HEK293 (cell line): Measurements from ENCODE around the gene STING1.

ENCODE experiments used
- ATF2 ChIP-seq: fragments of 450-650 bp; formaldehyde crosslinking; IDR thresholded peaks from 2 replicates; pipeline ENCODE4 v1.5.1; 2016; ENCODE audit warnings: missing biosample characterization, missing genetic modification characterization, low read depth
- EGR2 ChIP-seq: fragments of 450-650 bp; formaldehyde crosslinking; IDR thresholded peaks from 2 replicates; pipeline ENCODE4 v1.5.1; 2016; ENCODE audit warnings: low read depth, missing biosample characterization, missing genetic modification characterization
- HOXD13 ChIP-seq: sonication (generic); formaldehyde crosslinking; IDR thresholded peaks from 2 replicates; pipeline ENCODE4 v1.8.0; 2022; ENCODE audit warnings: missing genetic modification reagents, borderline replicate concordance
- KLF7 ChIP-seq: fragments of 450-650 bp; formaldehyde crosslinking; IDR thresholded peaks from 2 replicates; pipeline ENCODE4 v1.5.1; 2016; ENCODE audit warnings: missing biosample characterization, missing genetic modification characterization, borderline replicate concordance
- KLF9 ChIP-seq: fragments of 450-650 bp; formaldehyde crosslinking; IDR thresholded peaks from 2 replicates; pipeline ENCODE4 v1.5.1; 2016; ENCODE audit warnings: missing biosample characterization, missing genetic modification characterization, low read depth
- OVOL3 ChIP-seq: fragments of 450-650 bp; formaldehyde crosslinking; IDR thresholded peaks from 2 replicates; pipeline ENCODE4 v1.5.1; 2016; ENCODE audit warnings: missing biosample characterization, missing genetic modification characterization
- SCRT2 ChIP-seq: fragments of 450-650 bp; formaldehyde crosslinking; IDR thresholded peaks from 2 replicates; pipeline ENCODE4 v1.5.1; 2016; ENCODE audit warnings: missing biosample characterization, missing genetic modification characterization
- TRIM28 ChIP-seq: IDR thresholded peaks from 2 replicates; pipeline ENCODE4 v1.6.1; 2011; ENCODE audit warnings: low read length, control low read depth, borderline replicate concordance
- ZBTB1 ChIP-seq: fragments of 450-650 bp; formaldehyde crosslinking; IDR thresholded peaks from 2 replicates; pipeline ENCODE4 v1.5.1; 2016; ENCODE audit warnings: missing biosample characterization, missing genetic modification characterization
- ZBTB20 ChIP-seq: fragments of 450-650 bp; formaldehyde crosslinking; IDR thresholded peaks from 2 replicates; pipeline ENCODE4 v1.5.1; 2016; ENCODE audit warnings: missing biosample characterization, missing genetic modification characterization
- ZNF114 ChIP-seq: fragments of 450-650 bp; formaldehyde crosslinking; IDR thresholded peaks from 2 replicates; pipeline ENCODE4 v1.5.0; 2017; ENCODE audit warnings: missing biosample characterization, missing genetic modification characterization
- ZNF133 ChIP-seq: fragments of 450-650 bp; formaldehyde crosslinking; IDR thresholded peaks from 2 replicates; pipeline ENCODE4 v1.5.1; 2016; ENCODE audit warnings: missing biosample characterization, missing genetic modification characterization
- ZNF138 ChIP-seq: fragments of 450-650 bp; formaldehyde crosslinking; IDR thresholded peaks from 2 replicates; pipeline ENCODE4 v1.5.1; 2016; ENCODE audit warnings: missing biosample characterization, missing genetic modification characterization, borderline replicate concordance
- ZNF146 ChIP-seq: fragments of 450-650 bp; formaldehyde crosslinking; IDR thresholded peaks from 2 replicates; pipeline ENCODE4 v1.5.1; 2016; ENCODE audit warnings: missing biosample characterization, missing genetic modification characterization
- ZNF169 ChIP-seq: fragments of 450-650 bp; formaldehyde crosslinking; IDR thresholded peaks from 2 replicates; pipeline ENCODE4 v1.5.1; 2016; ENCODE audit warnings: missing biosample characterization, missing genetic modification characterization
- ZNF2 ChIP-seq: fragments of 450-650 bp; formaldehyde crosslinking; IDR thresholded peaks from 2 replicates; pipeline ENCODE4 v1.5.1; 2016; ENCODE audit warnings: missing biosample characterization, missing genetic modification characterization
- ZNF211 ChIP-seq: fragments of 450-650 bp; formaldehyde crosslinking; IDR thresholded peaks from 2 replicates; pipeline ENCODE4 v1.5.1; 2016; ENCODE audit warnings: low read depth, missing biosample characterization, missing genetic modification characterization
- ZNF248 ChIP-seq: fragments of 450-650 bp; formaldehyde crosslinking; IDR thresholded peaks from 2 replicates; pipeline ENCODE4 v1.5.1; 2017; ENCODE audit warnings: missing biosample characterization, missing genetic modification characterization
- ZNF324 ChIP-seq: fragments of 450-650 bp; formaldehyde crosslinking; IDR thresholded peaks from 2 replicates; pipeline ENCODE4 v1.5.1; 2016; ENCODE audit warnings: missing biosample characterization, missing genetic modification characterization
- ZNF366 ChIP-seq: fragments of 450-650 bp; formaldehyde crosslinking; conservative IDR thresholded peaks from 2 replicates; pipeline ENCODE4 v1.5.1; 2016; ENCODE audit warnings: missing biosample characterization, missing genetic modification characterization
- ZNF37A ChIP-seq: fragments of 450-650 bp; IDR thresholded peaks from 2 replicates; pipeline ENCODE4 v1.5.1; 2018; ENCODE audit warnings: missing biosample characterization, missing genetic modification characterization
- ZNF394 ChIP-seq: fragments of 450-650 bp; formaldehyde crosslinking; IDR thresholded peaks from 2 replicates; pipeline ENCODE4 v1.5.1; 2016; ENCODE audit warnings: missing biosample characterization, missing genetic modification characterization, mild to moderate bottlenecking, moderate library complexity, borderline replicate concordance
- ZNF404 ChIP-seq: fragments of 450-650 bp; formaldehyde crosslinking; IDR thresholded peaks from 2 replicates; pipeline ENCODE4 v1.5.1; 2017; ENCODE audit warnings: missing biosample characterization, missing genetic modification characterization
- ZNF416 ChIP-seq: fragments of 450-650 bp; formaldehyde crosslinking; IDR thresholded peaks from 2 replicates; pipeline ENCODE4 v1.5.1; 2016; ENCODE audit warnings: missing biosample characterization, missing genetic modification characterization
- ZNF423 ChIP-seq: fragments of 450-650 bp; formaldehyde crosslinking; IDR thresholded peaks from 2 replicates; pipeline ENCODE4 v1.5.1; 2016; ENCODE audit warnings: missing biosample characterization, missing genetic modification characterization
- ZNF433 ChIP-seq: fragments of 450-650 bp; formaldehyde crosslinking; IDR thresholded peaks from 2 replicates; pipeline ENCODE4 v1.5.1; 2016; ENCODE audit warnings: missing biosample characterization, missing genetic modification characterization, low read depth
- ZNF514 ChIP-seq: fragments of 450-650 bp; formaldehyde crosslinking; IDR thresholded peaks from 2 replicates; pipeline ENCODE4 v1.5.1; 2016; ENCODE audit warnings: missing biosample characterization, missing genetic modification characterization
- ZNF530 ChIP-seq: fragments of 450-650 bp; formaldehyde crosslinking; IDR thresholded peaks from 2 replicates; pipeline ENCODE4 v1.5.1; 2016; ENCODE audit warnings: low read depth, missing biosample characterization, missing genetic modification characterization
- ZNF585B ChIP-seq: fragments of 450-650 bp; formaldehyde crosslinking; IDR thresholded peaks from 2 replicates; pipeline ENCODE4 v1.5.1; 2016; ENCODE audit warnings: missing biosample characterization, missing genetic modification characterization
- ZNF621 ChIP-seq: fragments of 450-650 bp; formaldehyde crosslinking; IDR thresholded peaks from 2 replicates; pipeline ENCODE4 v1.5.1; 2017; ENCODE audit warnings: missing biosample characterization, missing genetic modification characterization
- ZNF654 ChIP-seq: fragments of 450-650 bp; formaldehyde crosslinking; IDR thresholded peaks from 2 replicates; pipeline ENCODE4 v1.5.1; 2016; ENCODE audit warnings: low read depth, missing biosample characterization, missing genetic modification characterization
- ZNF660 ChIP-seq: fragments of 450-650 bp; IDR thresholded peaks from 2 replicates; pipeline ENCODE4 v1.5.1; 2018; ENCODE audit warnings: missing biosample characterization, mild to moderate bottlenecking, missing genetic modification characterization
- ZNF664 ChIP-seq: fragments of 450-650 bp; formaldehyde crosslinking; IDR thresholded peaks from 2 replicates; pipeline ENCODE4 v1.5.1; 2016; ENCODE audit warnings: missing biosample characterization, missing genetic modification characterization
- ZNF830 ChIP-seq: fragments of 450-650 bp; IDR thresholded peaks from 2 replicates; pipeline ENCODE4 v1.5.0; 2018; ENCODE audit warnings: missing biosample characterization, missing genetic modification characterization, low read depth, mild to moderate bottlenecking, moderate library complexity
- ZNF843 ChIP-seq: fragments of 450-650 bp; formaldehyde crosslinking; IDR thresholded peaks from 2 replicates; pipeline ENCODE4 v1.5.1; 2016; ENCODE audit warnings: missing biosample characterization, missing genetic modification characterization
- ZSCAN23 ChIP-seq: fragments of 450-650 bp; formaldehyde crosslinking; IDR thresholded peaks from 2 replicates; pipeline ENCODE4 v1.5.1; 2016; ENCODE audit warnings: missing biosample characterization, missing genetic modification characterization
- TF ChIP-seq, protein P1 (sequence below): fragments of 450-650 bp; formaldehyde crosslinking; IDR thresholded peaks from 2 replicates; pipeline ENCODE4 v1.5.1; 2016; ENCODE audit warnings: missing biosample characterization, missing genetic modification characterization
- TF ChIP-seq, protein P2 (sequence below): fragments of 450-650 bp; formaldehyde crosslinking; IDR thresholded peaks from 2 replicates; pipeline ENCODE4 v1.5.0; 2017; ENCODE audit warnings: missing biosample characterization, missing genetic modification characterization, borderline replicate concordance

The STING1 gene

GRCh38 chr5:139517683-139518564 is 35.4 kb upstream of the STING1 start (continued):
- TF ChIP-seq ZNF394 (tag by site-specific recombination) (peak; percentile 66), ZBTB20 (tag by site-specific recombination) (no peak), ZNF324 (tag by site-specific recombination) (peak; percentile 98), ZNF416 (tag by site-specific recombination) (peak; percentile 24; the same call in 1 of the 2 replicates), ZNF423 (tag by site-specific recombination) (peak; percentile 41; the same call in 1 of the 2 replicates), ZNF404 (tag by site-specific recombination) (no peak), SCRT2 (tag by site-specific recombination) (peak; percentile 64), ATF2 (tag by site-specific recombination) (peak; percentile 95), ZNF585B (0 out of 2 replicates have a peak, but pooled peaks have one; percentile 16), ZNF530 (tag by site-specific recombination) (no peak), ZNF366 (tag by site-specific recombination) (no peak; the same call in 1 of the 2 replicates), EGR2 (tag by site-specific recombination) (peak; percentile 67), KLF7 (tag by site-specific recombination) (peak; percentile 58), ZNF37A (tag by site-specific recombination) (no peak), ZNF211 (no peak), ZBTB1 (tag by site-specific recombination) (no peak), ZNF621 (tag by site-specific recombination) (no peak), ZNF433 (tag by site-specific recombination) (no peak), KLF9 (tag by site-specific recombination) (peak; percentile 47), ZNF514 (tag by site-specific recombination) (no peak), ZNF114 (tag by site-specific recombination) (no peak), ZNF664 (tag by site-specific recombination) (no peak), ZNF2 (peak; percentile 98), ZNF146 (tag by site-specific recombination) (peak; percentile 6; the same call in 1 of the 2 replicates), ZNF654 (peak; percentile 30; the same call in 1 of the 2 replicates), ZNF660 (tag by site-specific recombination) (peak; percentile 97), HOXD13 (CRISPR knock-in tag) (no peak), OVOL3 (tag by site-specific recombination) (no peak), ZNF830 (no peak), ZNF169 (tag by site-specific recombination) (no peak), ZNF248 (tag by site-specific recombination) (no peak), ZNF133 (tag by site-specific recombination) (no peak; the same call in 1 of the 2 replicates), ZNF138 (tag by site-specific recombination) (no peak), TRIM28 (no peak; the same call in 1 of the 2 replicates), ZNF843 (tag by site-specific recombination) (peak; percentile 84), ZSCAN23 (tag by site-specific recombination) (0 out of 2 replicates have a peak, but pooled peaks have one; percentile 86)
- TF ChIP-seq, protein P1, sequence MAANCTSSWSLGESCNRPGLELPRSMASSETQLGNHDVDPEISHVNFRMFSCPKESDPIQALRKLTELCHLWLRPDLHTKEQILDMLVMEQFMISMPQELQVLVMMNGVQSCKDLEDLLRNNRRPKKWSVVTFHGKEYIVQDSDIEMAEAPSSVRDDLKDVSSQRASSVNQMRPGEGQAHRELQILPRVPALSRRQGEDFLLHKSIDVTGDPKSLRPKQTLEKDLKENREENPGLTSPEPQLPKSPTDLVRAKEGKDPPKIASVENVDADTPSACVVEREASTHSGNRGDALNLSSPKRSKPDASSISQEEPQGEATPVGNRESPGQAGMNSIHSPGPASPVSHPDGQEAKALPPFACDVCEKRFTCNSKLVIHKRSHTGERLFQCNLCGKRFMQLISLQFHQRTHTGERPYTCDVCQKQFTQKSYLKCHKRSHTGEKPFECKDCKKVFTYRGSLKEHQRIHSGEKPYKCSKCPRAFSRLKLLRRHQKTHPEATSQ (tag by site-specific recombination): peak; percentile 81
- TF ChIP-seq, protein P2, sequence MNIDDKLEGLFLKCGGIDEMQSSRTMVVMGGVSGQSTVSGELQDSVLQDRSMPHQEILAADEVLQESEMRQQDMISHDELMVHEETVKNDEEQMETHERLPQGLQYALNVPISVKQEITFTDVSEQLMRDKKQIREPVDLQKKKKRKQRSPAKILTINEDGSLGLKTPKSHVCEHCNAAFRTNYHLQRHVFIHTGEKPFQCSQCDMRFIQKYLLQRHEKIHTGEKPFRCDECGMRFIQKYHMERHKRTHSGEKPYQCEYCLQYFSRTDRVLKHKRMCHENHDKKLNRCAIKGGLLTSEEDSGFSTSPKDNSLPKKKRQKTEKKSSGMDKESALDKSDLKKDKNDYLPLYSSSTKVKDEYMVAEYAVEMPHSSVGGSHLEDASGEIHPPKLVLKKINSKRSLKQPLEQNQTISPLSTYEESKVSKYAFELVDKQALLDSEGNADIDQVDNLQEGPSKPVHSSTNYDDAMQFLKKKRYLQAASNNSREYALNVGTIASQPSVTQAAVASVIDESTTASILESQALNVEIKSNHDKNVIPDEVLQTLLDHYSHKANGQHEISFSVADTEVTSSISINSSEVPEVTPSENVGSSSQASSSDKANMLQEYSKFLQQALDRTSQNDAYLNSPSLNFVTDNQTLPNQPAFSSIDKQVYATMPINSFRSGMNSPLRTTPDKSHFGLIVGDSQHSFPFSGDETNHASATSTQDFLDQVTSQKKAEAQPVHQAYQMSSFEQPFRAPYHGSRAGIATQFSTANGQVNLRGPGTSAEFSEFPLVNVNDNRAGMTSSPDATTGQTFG (tag by site-specific recombination): no peak
